ENCODE measurements around the gene CELA2A. TPM values are rescaled to one million over a fixed set of nuclear protein-coding genes. Genes with fewer than 3 reads are reported as not detected.
A peak's percentile ranks its signal among the peaks of the same experiment; 100 is the strongest.

The CELA2A gene
- total and polyA plus RNA-seq, 9 of the 15 experiments (the other 6 are each of a cell fraction or from before 2014, with no cell fraction given) = 0.62 TPM; not detected in 8

- TF ChIP-seq, protein P1, sequence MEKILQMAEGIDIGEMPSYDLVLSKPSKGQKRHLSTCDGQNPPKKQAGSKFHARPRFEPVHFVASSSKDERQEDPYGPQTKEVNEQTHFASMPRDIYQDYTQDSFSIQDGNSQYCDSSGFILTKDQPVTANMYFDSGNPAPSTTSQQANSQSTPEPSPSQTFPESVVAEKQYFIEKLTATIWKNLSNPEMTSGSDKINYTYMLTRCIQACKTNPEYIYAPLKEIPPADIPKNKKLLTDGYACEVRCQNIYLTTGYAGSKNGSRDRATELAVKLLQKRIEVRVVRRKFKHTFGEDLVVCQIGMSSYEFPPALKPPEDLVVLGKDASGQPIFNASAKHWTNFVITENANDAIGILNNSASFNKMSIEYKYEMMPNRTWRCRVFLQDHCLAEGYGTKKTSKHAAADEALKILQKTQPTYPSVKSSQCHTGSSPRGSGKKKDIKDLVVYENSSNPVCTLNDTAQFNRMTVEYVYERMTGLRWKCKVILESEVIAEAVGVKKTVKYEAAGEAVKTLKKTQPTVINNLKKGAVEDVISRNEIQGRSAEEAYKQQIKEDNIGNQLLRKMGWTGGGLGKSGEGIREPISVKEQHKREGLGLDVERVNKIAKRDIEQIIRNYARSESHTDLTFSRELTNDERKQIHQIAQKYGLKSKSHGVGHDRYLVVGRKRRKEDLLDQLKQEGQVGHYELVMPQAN (IDR thresholded peaks at IDR 0.05; ENCODE audit: borderline replicate concordance) = no peak
- TF ChIP-seq RBM17 (IDR thresholded peaks at IDR 0.05; ENCODE audit: borderline replicate concordance, low read depth, low read length) = no peak
- TF ChIP-seq ZNF280B (CRISPR knock-in tag; IDR thresholded peaks at IDR 0.05) = no peak
- TF ChIP-seq, protein P2, sequence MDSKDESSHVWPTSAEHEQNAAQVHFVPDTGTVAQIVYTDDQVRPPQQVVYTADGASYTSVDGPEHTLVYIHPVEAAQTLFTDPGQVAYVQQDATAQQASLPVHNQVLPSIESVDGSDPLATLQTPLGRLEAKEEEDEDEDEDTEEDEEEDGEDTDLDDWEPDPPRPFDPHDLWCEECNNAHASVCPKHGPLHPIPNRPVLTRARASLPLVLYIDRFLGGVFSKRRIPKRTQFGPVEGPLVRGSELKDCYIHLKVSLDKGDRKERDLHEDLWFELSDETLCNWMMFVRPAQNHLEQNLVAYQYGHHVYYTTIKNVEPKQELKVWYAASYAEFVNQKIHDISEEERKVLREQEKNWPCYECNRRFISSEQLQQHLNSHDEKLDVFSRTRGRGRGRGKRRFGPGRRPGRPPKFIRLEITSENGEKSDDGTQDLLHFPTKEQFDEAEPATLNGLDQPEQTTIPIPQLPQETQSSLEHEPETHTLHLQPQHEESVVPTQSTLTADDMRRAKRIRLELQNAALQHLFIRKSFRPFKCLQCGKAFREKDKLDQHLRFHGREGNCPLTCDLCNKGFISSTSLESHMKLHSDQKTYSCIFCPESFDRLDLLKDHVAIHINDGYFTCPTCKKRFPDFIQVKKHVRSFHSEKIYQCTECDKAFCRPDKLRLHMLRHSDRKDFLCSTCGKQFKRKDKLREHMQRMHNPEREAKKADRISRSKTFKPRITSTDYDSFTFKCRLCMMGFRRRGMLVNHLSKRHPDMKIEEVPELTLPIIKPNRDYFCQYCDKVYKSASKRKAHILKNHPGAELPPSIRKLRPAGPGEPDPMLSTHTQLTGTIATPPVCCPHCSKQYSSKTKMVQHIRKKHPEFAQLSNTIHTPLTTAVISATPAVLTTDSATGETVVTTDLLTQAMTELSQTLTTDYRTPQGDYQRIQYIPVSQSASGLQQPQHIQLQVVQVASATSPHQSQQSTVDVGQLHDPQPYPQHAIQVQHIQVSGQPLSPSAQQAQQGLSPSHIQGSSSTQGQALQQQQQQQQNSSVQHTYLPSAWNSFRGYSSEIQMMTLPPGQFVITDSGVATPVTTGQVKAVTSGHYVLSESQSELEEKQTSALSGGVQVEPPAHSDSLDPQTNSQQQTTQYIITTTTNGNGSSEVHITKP (IDR thresholded peaks at IDR 0.05; ENCODE audit: partially characterized antibody) = no peak
- TF ChIP-seq C11orf30 (IDR thresholded peaks at IDR 0.05; ENCODE audit: low read depth) = no peak
- TF ChIP-seq ESRRA (IDR thresholded peaks at IDR 0.05; ENCODE audit: borderline replicate concordance, low read depth) = no peak
- no peak for TF ChIP-seq TOE1 (IDR thresholded peaks at IDR 0.05; ENCODE audit: borderline replicate concordance)
- no peak for TF ChIP-seq TOE1 (CRISPR knock-in tag; IDR thresholded peaks at IDR 0.05; ENCODE audit: borderline replicate concordance, low read depth)
- TF ChIP-seq SMARCA5 (IDR thresholded peaks at IDR 0.05) = peak; percentile 95
Measured at GRCh38 chr1:15423355-15424077, 33.0 kb upstream of the CELA2A start (continued).

Data from K562 (cell line).